Glutamatergic neuron (in vitro differentiated cells): ENCODE results near the gene UBE2E2. TPM values are rescaled to one million over a fixed set of nuclear protein-coding genes. Genes with fewer than 3 reads are reported as not detected.

ENCODE experiments used
- DNase-seq: peaks from one replicate; pipeline ENCODE4 v3.0.0; 2022
- H3K27ac Mint-ChIP-seq: one replicate; pipeline ENCODE4 v1.8.0; 2020; ENCODE audit warnings: mild to moderate bottlenecking, mixed read lengths, inconsistent platforms; ENCODE audit not compliant: unreplicated experiment
- H3K27me3 Mint-ChIP-seq: one replicate; pipeline ENCODE4 v1.8.0; 2020; ENCODE audit warnings: mild to moderate bottlenecking, moderate library complexity, mixed read lengths, inconsistent platforms; ENCODE audit not compliant: unreplicated experiment
- H3K36me3 Mint-ChIP-seq: one replicate; pipeline ENCODE4 v1.8.0; 2020; ENCODE audit warnings: mild to moderate bottlenecking, mixed read lengths, inconsistent platforms; ENCODE audit not compliant: unreplicated experiment
- H3K4me1 Mint-ChIP-seq: one replicate; pipeline ENCODE4 v1.8.0; 2020; ENCODE audit warnings: mild to moderate bottlenecking, low read depth, mixed read lengths, inconsistent platforms; ENCODE audit not compliant: unreplicated experiment
- H3K4me3 Mint-ChIP-seq: one replicate; pipeline ENCODE4 v1.8.0; 2020; ENCODE audit warnings: mild to moderate bottlenecking, mixed read lengths, inconsistent platforms; ENCODE audit not compliant: unreplicated experiment
- H3K9me3 Mint-ChIP-seq: one replicate; pipeline ENCODE4 v1.8.0; 2020; ENCODE audit warnings: mild to moderate bottlenecking, moderate library complexity, mixed read lengths, inconsistent platforms; ENCODE audit not compliant: unreplicated experiment
- total RNA-seq: library from RNA; stranded (reverse); fragmentation: NEBNext Ultra II Directional; extraction: Animal tissue kit (Norgen Biotek cat#: 25700); gene quantifications from one replicate; pipeline ENCODE4 v1.2.1, GENCODE V29; 2021; ENCODE audit not compliant: unreplicated experiment
- TF ChIP-seq, protein P1 (sequence below): fragments of 200-600 bp; sonication (generic); IDR thresholded peaks from one replicate; pipeline ENCODE4 v1.5.0; 2021; ENCODE audit not compliant: partially characterized antibody, unreplicated experiment

The UBE2E2 gene
- total RNA-seq, 1 donor from 2014 or later, result 40.6 TPM

GRCh38 chr3:23435904-23436303 is 232.8 kb downstream of the UBE2E2 start:
- no peak for DNase-seq
- no peaks in the 10 kb centered on the region for H3K4me1 Mint-ChIP-seq
- H3K27ac Mint-ChIP-seq, result no peak overlapping the region
- no peaks in the 10 kb centered on the region for H3K36me3 Mint-ChIP-seq
- H3K9me3 Mint-ChIP-seq, result no peaks in the 10 kb centered on the region
- H3K4me3 Mint-ChIP-seq, result no peak overlapping the region
- no peaks in the 10 kb centered on the region for H3K27me3 Mint-ChIP-seq
- TF ChIP-seq, protein P1, sequence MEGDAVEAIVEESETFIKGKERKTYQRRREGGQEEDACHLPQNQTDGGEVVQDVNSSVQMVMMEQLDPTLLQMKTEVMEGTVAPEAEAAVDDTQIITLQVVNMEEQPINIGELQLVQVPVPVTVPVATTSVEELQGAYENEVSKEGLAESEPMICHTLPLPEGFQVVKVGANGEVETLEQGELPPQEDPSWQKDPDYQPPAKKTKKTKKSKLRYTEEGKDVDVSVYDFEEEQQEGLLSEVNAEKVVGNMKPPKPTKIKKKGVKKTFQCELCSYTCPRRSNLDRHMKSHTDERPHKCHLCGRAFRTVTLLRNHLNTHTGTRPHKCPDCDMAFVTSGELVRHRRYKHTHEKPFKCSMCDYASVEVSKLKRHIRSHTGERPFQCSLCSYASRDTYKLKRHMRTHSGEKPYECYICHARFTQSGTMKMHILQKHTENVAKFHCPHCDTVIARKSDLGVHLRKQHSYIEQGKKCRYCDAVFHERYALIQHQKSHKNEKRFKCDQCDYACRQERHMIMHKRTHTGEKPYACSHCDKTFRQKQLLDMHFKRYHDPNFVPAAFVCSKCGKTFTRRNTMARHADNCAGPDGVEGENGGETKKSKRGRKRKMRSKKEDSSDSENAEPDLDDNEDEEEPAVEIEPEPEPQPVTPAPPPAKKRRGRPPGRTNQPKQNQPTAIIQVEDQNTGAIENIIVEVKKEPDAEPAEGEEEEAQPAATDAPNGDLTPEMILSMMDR, result no peak

GRCh38 chr3:23437484-23438145 is 234.5 kb downstream of the UBE2E2 start:
- Mint-ChIP-seq H3K4me3 (no peak overlapping the region), H3K36me3 (no peaks in the 10 kb centered on the region), H3K27me3 (no peaks in the 10 kb centered on the region), H3K4me1 (no peaks in the 10 kb centered on the region), H3K9me3 (no peaks in the 10 kb centered on the region), H3K27ac (no peak overlapping the region)
- TF ChIP-seq, protein P1, result no peak
- DNase-seq, result no peak

- no peaks in the 10 kb centered on the region for H3K4me1 Mint-ChIP-seq
- TF ChIP-seq, protein P1, result no peak
- no peaks in the 10 kb centered on the region for H3K27me3 Mint-ChIP-seq
- no peaks in the 10 kb centered on the region for H3K9me3 Mint-ChIP-seq
- no peak for DNase-seq
- H3K4me3 Mint-ChIP-seq, result no peak overlapping the region
- no peaks in the 10 kb centered on the region for H3K36me3 Mint-ChIP-seq
- H3K27ac Mint-ChIP-seq, result no peak overlapping the region
Observed at GRCh38 chr3:23438657-23439056, 235.5 kb downstream of the UBE2E2 start.

DNA sequence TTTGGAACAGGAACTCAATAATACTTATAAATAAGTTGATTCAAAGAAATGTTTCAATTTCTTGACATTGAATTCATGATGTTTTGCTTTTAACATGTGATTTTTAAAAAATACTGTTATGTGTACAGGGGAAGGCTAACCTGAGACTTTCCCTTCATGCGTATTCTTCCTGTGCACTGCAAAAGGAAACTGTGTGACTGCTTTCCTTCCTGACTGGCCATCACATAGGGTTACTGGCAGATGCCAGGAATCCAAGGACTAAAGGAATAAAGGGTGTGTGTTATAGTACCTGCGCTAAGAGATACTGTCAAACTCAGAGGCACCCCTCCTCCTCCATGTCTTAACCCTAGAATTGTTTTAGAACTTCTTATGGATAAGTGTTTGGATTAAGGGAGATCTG is 236.0 kb downstream of the UBE2E2 start:
- Mint-ChIP-seq H3K27me3 (no peaks in the 10 kb centered on the region), H3K4me1 (no peaks in the 10 kb centered on the region), H3K9me3 (no peaks in the 10 kb centered on the region), H3K4me3 (no peak overlapping the region), H3K36me3 (no peaks in the 10 kb centered on the region), H3K27ac (no peak overlapping the region)
- DNase-seq, result no peak
- TF ChIP-seq, protein P1, result no peak

DNA sequence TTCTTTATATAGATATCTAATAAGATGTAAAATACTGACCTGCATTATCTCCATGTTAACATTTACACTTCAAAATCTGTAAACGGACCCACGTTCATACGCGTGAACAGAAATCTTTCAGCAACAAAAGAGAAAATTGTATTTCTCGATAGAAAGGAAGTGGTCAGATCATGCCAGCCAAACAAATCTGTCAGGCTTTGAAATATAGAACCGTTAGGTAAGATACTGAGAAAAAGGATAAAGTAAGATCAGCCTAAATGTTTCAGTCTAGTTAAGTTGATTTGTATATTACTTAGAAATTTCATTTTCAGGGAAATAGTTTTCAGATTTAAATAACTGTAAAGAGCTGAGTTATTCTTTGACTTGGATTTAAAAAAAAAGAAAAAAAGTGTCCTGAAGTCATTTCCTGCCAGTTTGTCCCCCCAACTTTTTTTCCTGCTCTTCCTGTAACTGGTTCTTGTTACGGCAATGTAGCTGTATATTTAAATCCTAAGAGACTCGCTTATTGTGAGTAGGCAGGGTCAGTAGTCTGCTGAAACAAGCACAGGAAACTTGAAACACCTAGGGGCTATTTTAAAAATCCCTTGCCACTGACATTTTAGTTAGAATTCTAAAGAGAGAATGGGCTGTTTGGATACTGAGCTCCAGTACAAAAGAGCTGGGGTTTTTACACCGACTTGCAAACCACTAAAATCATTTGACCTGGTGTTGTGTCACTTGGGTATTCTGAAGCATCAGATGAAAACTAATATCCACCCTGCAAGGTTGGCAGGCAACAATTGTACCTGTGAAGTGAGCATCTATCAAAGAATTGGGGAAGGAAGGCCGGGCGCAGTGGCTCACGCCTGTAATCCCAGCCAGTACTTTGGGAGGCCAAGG is 237.5 kb downstream of the UBE2E2 start:
- DNase-seq, result no peak
- Mint-ChIP-seq H3K27me3 (no peaks in the 10 kb centered on the region), H3K4me3 (no peak overlapping the region), H3K4me1 (no peaks in the 10 kb centered on the region), H3K27ac (no peak overlapping the region), H3K9me3 (no peaks in the 10 kb centered on the region), H3K36me3 (no peaks in the 10 kb centered on the region)
- TF ChIP-seq, protein P1, result no peak
